Trophoblast cell (in vitro differentiated cells and primary cell): ENCODE results near the gene ZNF438.

ENCODE experiments used
- DNase-seq, 2 donors: peaks; one replicate each; pipeline ENCODE4 v3.0.0-alpha.2; 2016
- H2AFZ ChIP-seq: 2 replicates; pipeline ENCODE4 v1.6.1; 2013; ENCODE audit warnings: low read length, moderate library complexity, mild to moderate bottlenecking; ENCODE audit not compliant: insufficient read depth, poor library complexity
- H2AK5ac ChIP-seq: 2 replicates; pipeline ENCODE4 v1.6.1; 2013; ENCODE audit warnings: mild to moderate bottlenecking, low read length
- H2BK120ac ChIP-seq: 2 replicates; pipeline ENCODE4 v1.6.1; 2013; ENCODE audit warnings: low read length, mild to moderate bottlenecking, moderate library complexity; ENCODE audit not compliant: insufficient read depth, poor library complexity
- H2BK12ac ChIP-seq: 2 replicates; pipeline ENCODE4 v1.6.1; 2013; ENCODE audit warnings: mild to moderate bottlenecking, low read length, moderate library complexity
- H2BK5ac ChIP-seq: 2 replicates; pipeline ENCODE4 v1.6.1; 2013; ENCODE audit warnings: low read length, low read depth, moderate library complexity, mild to moderate bottlenecking; ENCODE audit not compliant: poor library complexity
- H3K14ac ChIP-seq: 2 replicates; pipeline ENCODE4 v1.6.1; 2013; ENCODE audit warnings: mild to moderate bottlenecking, low read length
- H3K18ac ChIP-seq: 2 replicates; pipeline ENCODE4 v1.6.1; 2013; ENCODE audit warnings: mild to moderate bottlenecking, low read length
- H3K23ac ChIP-seq: 2 replicates; pipeline ENCODE4 v1.6.1; 2013; ENCODE audit warnings: low read length
- H3K27ac ChIP-seq: 2 replicates; pipeline ENCODE4 v1.5.1; 2013; ENCODE audit warnings: low read depth, mild to moderate bottlenecking, inconsistent platforms, low read length, moderate library complexity
- H3K27me3 ChIP-seq: 2 replicates; pipeline ENCODE4 v1.6.1; 2013; ENCODE audit warnings: inconsistent platforms, mild to moderate bottlenecking, low read length, moderate library complexity; ENCODE audit not compliant: insufficient read depth
- H3K36me3 ChIP-seq, 2 experiments: 1 replicate in 1 of 2; 2 replicates in 1 of 2; pipeline ENCODE4 v1.6.1; 2013; ENCODE audit warnings: low read length in 2 of 2, mild to moderate bottlenecking in 2 of 2, moderate library complexity in 1 of 2; ENCODE audit not compliant: insufficient read depth in 2 of 2, control insufficient read depth in 1 of 2
- H3K4ac ChIP-seq: 2 replicates; pipeline ENCODE4 v1.6.1; 2013; ENCODE audit warnings: low read depth, mild to moderate bottlenecking, low read length, moderate library complexity
- H3K4me1 ChIP-seq, 2 experiments: 1 replicate in 1 of 2; 2 replicates in 1 of 2; pipeline ENCODE4 v1.6.1; 2013; ENCODE audit warnings: low read length in 2 of 2, mild to moderate bottlenecking in 2 of 2, moderate library complexity in 1 of 2; ENCODE audit not compliant: insufficient read depth in 2 of 2, control insufficient read depth in 1 of 2
- H3K4me2 ChIP-seq: 2 replicates; pipeline ENCODE4 v1.6.1; 2013; ENCODE audit warnings: inconsistent platforms, mild to moderate bottlenecking, low read length, moderate library complexity
- H3K4me3 ChIP-seq: 2 replicates; pipeline ENCODE4 v1.5.1; 2013; ENCODE audit warnings: mild to moderate bottlenecking, low read depth, low read length, inconsistent platforms
- H3K79me1 ChIP-seq: one replicate; pipeline ENCODE4 v1.6.1; 2013; ENCODE audit warnings: low read length
- H3K79me2 ChIP-seq: 2 replicates; pipeline ENCODE4 v1.6.1; 2013; ENCODE audit warnings: low read length, mild to moderate bottlenecking; ENCODE audit not compliant: control insufficient read depth, insufficient read depth, poor library complexity
- H3K9ac ChIP-seq: 2 replicates; pipeline ENCODE4 v1.6.1; 2013; ENCODE audit warnings: mild to moderate bottlenecking, low read length
- H3K9me3 ChIP-seq: 2 replicates; pipeline ENCODE4 v1.6.1; 2013; ENCODE audit warnings: low read depth, mild to moderate bottlenecking, control low read depth, inconsistent platforms, low read length; ENCODE audit not compliant: insufficient read depth
- H4K12ac ChIP-seq: 2 replicates; pipeline ENCODE4 v1.6.1; 2013; ENCODE audit warnings: low read depth, mild to moderate bottlenecking, low read length, moderate library complexity
- H4K8ac ChIP-seq: 2 replicates; pipeline ENCODE4 v1.6.1; 2013; ENCODE audit warnings: low read depth, mild to moderate bottlenecking, low read length, moderate library complexity
- H4K91ac ChIP-seq: one replicate; pipeline ENCODE4 v1.6.1; 2013; ENCODE audit warnings: low read depth, mild to moderate bottlenecking, low read length, moderate library complexity
- WGBS: extraction: QIAGEN DNeasy Blood & Tissue Kit; methylation state at CpG from one replicate; pipeline ENCODE4 v1.1.7; 2013; ENCODE audit warnings: missing lambda C conversion rate; ENCODE audit not compliant: insufficient read length, insufficient coverage; ENCODE audit errors: extremely low coverage; 5-methylcytosine and 5-hydroxymethylcytosine counted together

The ZNF438 gene

DNA sequence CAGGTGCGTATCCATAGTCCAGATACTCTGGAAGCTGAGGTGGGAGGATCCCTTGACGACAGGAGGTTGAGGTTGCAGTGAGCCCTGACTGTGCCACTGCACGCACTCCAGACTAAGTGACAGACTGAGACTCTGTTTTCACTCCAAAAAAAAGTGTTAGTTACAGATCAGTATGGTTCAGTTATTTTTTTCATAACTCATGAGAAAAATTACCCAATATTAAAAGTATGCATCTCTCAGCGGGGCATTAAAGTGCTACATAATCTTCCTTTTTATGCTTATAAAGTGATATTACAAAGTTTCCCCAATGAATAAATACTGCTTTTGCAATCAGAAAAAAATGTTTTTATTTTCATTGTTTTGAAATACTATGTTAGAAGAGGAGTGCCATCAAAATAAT, 147.9 kb downstream of the ZNF438 start:
- H2BK5ac ChIP-seq = no peak overlapping the region
- no peaks in the 10 kb centered on the region for H3K79me2 ChIP-seq
- WGBS = no CpG with 5 or more reads among the region's 4 CpGs
- no peaks in the 10 kb centered on the region for H3K36me3 ChIP-seq
- DNase-seq = no peak
- H2AK5ac ChIP-seq = no peak overlapping the region
- no peak overlapping the region for H3K18ac ChIP-seq
- no peak overlapping the region for H4K12ac ChIP-seq
- no peak overlapping the region for H3K14ac ChIP-seq
- no peak overlapping the region for H3K4ac ChIP-seq
- no peak overlapping the region for H2AFZ ChIP-seq
- no peaks in the 10 kb centered on the region for H3K9me3 ChIP-seq
- H3K79me1 ChIP-seq = no peaks in the 10 kb centered on the region
- no peak overlapping the region for H2BK12ac ChIP-seq
- no peak overlapping the region for H4K8ac ChIP-seq
- H3K9ac ChIP-seq = no peak overlapping the region
- H3K4me3 ChIP-seq = no peak overlapping the region
- H3K4me1 ChIP-seq = no peaks in the 10 kb centered on the region
- no peak overlapping the region for H3K4me2 ChIP-seq
- H3K23ac ChIP-seq = no peak overlapping the region
- no peak overlapping the region for H2BK120ac ChIP-seq
- H4K91ac ChIP-seq = no peak overlapping the region
- no peaks in the 10 kb centered on the region for H3K27me3 ChIP-seq
- H3K27ac ChIP-seq = no peak overlapping the region

DNA sequence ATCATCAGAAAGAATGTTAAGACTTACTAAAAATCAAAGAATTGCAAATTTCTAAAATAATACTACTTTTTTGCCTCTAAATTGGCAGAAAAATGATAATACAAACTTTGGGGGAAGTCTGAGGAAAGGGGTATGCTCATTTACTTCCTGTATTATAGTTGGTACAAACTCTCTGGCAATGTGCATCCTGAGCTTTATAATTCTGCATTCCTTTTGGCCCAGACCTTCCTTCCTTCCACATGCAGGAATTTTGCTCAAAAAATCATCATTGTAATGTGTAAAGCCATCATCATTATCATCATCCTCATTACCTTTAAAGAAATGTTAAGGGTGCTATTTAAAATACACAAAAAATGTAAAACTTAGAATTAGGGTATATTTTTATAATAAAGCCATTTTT, 148.5 kb downstream of the ZNF438 start:
- H4K12ac ChIP-seq = no peak overlapping the region
- no peaks in the 10 kb centered on the region for H3K9me3 ChIP-seq
- no peak overlapping the region for H2AFZ ChIP-seq
- no peak overlapping the region for H4K91ac ChIP-seq
- no peaks in the 10 kb centered on the region for H3K4me1 ChIP-seq
- no peaks in the 10 kb centered on the region for H3K27me3 ChIP-seq
- H2BK5ac ChIP-seq = no peak overlapping the region
- DNase-seq = no peak
- H3K9ac ChIP-seq = no peak overlapping the region
- H3K79me1 ChIP-seq = no peaks in the 10 kb centered on the region
- no peak overlapping the region for H2AK5ac ChIP-seq
- H3K4me2 ChIP-seq = no peak overlapping the region
- H2BK12ac ChIP-seq = no peak overlapping the region
- H3K23ac ChIP-seq = no peak overlapping the region
- no peak overlapping the region for H4K8ac ChIP-seq
- no peak overlapping the region for H3K14ac ChIP-seq
- H3K36me3 ChIP-seq = no peaks in the 10 kb centered on the region
- H3K79me2 ChIP-seq = no peaks in the 10 kb centered on the region
- H2BK120ac ChIP-seq = no peak overlapping the region
- no peak overlapping the region for H3K4ac ChIP-seq
- H3K27ac ChIP-seq = no peak overlapping the region
- H3K18ac ChIP-seq = no peak overlapping the region
- no peak overlapping the region for H3K4me3 ChIP-seq

DNA sequence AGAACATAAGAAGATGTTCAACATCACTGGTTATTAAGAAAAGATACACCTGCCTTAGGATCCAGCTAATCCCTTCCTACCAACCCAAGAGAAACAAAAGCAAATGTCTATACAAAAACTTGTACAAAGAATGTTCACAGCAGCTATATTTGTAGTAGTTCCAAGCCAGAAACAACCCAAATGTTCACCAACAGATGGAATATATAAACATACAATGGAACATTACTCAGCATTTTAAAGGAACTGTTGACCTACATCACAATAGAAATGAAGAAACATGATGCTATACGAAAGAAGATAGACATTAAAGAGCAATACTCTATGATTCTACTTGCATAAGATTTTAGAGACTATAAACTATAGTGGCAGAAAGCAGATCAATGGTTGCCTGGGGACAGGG, 149.4 kb downstream of the ZNF438 start:
- Histone ChIP-seq H4K8ac (no peak overlapping the region), H3K36me3 (no peaks in the 10 kb centered on the region), H2AK5ac (no peak overlapping the region), H4K91ac (no peak overlapping the region), H2AFZ (no peak overlapping the region), H3K18ac (no peak overlapping the region), H3K9me3 (no peaks in the 10 kb centered on the region), H3K79me2 (no peaks in the 10 kb centered on the region), H2BK5ac (no peak overlapping the region), H2BK12ac (no peak overlapping the region), H3K4me2 (no peak overlapping the region), H3K27ac (no peak overlapping the region), H3K23ac (no peak overlapping the region), H2BK120ac (no peak overlapping the region), H3K4ac (no peak overlapping the region), H3K4me1 (no peaks in the 10 kb centered on the region), H4K12ac (no peak overlapping the region), H3K4me3 (no peak overlapping the region), H3K9ac (no peak overlapping the region), H3K79me1 (no peaks in the 10 kb centered on the region), H3K14ac (no peak overlapping the region), H3K27me3 (no peaks in the 10 kb centered on the region)
- DNase-seq = no peak
- WGBS = no CpG with 5 or more reads among the region's 1 CpG

DNA sequence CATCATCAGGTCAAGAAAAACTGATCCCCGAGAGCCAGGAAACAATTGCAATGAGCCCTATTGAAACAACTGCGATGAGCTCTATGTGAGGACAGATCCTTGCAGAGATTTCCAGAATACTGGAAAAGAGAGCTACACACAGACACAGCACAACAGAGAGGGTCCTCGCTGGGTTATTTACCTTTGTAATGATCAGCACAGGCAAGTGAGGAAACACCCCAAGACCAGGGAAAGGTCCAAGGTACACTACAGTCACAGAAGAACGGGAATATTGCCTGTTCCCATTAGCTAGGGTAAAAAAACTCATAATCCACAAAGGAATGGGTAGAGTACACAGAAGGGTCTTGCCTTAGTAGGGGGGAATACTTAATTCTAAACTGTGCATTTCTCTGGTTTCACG, 152.7 kb downstream of the ZNF438 start:
- Histone ChIP-seq H3K79me1 (no peaks in the 10 kb centered on the region), H3K4ac (no peak overlapping the region), H3K4me3 (no peak overlapping the region), H2BK12ac (no peak overlapping the region), H3K23ac (no peak overlapping the region), H3K27ac (no peak overlapping the region), H4K8ac (no peak overlapping the region), H3K18ac (no peak overlapping the region), H2AK5ac (no peak overlapping the region), H2BK120ac (no peak overlapping the region), H4K12ac (no peak overlapping the region), H3K9ac (no peak overlapping the region), H3K9me3 (no peaks in the 10 kb centered on the region), H2BK5ac (no peak overlapping the region), H3K79me2 (no peaks in the 10 kb centered on the region), H3K4me1 (no peaks in the 10 kb centered on the region), H2AFZ (no peak overlapping the region), H3K4me2 (no peak overlapping the region), H3K27me3 (no peaks in the 10 kb centered on the region), H4K91ac (no peak overlapping the region), H3K14ac (no peak overlapping the region), H3K36me3 (no peaks in the 10 kb centered on the region)
- WGBS = no CpG with 5 or more reads among the region's 5 CpGs
- no peak for DNase-seq

DNA sequence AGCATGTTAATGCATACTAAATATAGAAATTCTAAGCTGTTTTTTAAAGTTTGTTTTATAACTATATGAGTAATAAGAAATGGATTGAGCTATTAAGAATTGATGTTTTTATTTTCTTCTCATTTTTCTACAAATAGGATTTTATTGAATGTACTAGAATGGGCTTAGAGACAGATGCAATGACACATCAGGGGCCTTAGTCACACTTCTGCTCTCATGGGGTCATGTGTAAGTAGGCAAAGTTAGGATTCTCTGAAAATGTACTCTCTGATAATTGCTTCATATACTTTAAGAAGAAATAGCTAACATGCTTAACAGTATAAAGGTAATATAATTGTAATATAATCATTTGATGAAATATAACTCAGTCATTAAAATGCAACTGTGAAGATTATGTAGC, 154.6 kb downstream of the ZNF438 start:
- no peak overlapping the region for H2BK120ac ChIP-seq
- no peaks in the 10 kb centered on the region for H3K9me3 ChIP-seq
- no peak overlapping the region for H3K4ac ChIP-seq
- no peak overlapping the region for H3K18ac ChIP-seq
- H4K12ac ChIP-seq = no peak overlapping the region
- H4K91ac ChIP-seq = no peak overlapping the region
- no peak overlapping the region for H2BK12ac ChIP-seq
- H3K4me3 ChIP-seq = no peak overlapping the region
- H2AFZ ChIP-seq = no peak overlapping the region
- no peak overlapping the region for H3K9ac ChIP-seq
- H3K14ac ChIP-seq = no peak overlapping the region
- no peaks in the 10 kb centered on the region for H3K36me3 ChIP-seq
- H3K79me1 ChIP-seq = no peaks in the 10 kb centered on the region
- H3K4me1 ChIP-seq = no peaks in the 10 kb centered on the region
- no peak overlapping the region for H3K4me2 ChIP-seq
- H4K8ac ChIP-seq = no peak overlapping the region
- no peak for DNase-seq
- no peaks in the 10 kb centered on the region for H3K27me3 ChIP-seq
- no peak overlapping the region for H2BK5ac ChIP-seq
- no peak overlapping the region for H2AK5ac ChIP-seq
- no peak overlapping the region for H3K23ac ChIP-seq
- no peaks in the 10 kb centered on the region for H3K79me2 ChIP-seq
- H3K27ac ChIP-seq = no peak overlapping the region
